OCI-LY7 (cell line): ENCODE measurements around the gene ATMIN.

Experiments
- EZH2phosphoT487 ChIP-seq: fragments of 200-600 bp; sonication (generic); IDR thresholded peaks from 2 replicates; pipeline ENCODE4 v1.6.1; 2018; ENCODE audit warnings: low read depth, borderline replicate concordance, mild to moderate bottlenecking, mixed run types, antibody characterized with exemption, low read length, moderate library complexity, mixed read lengths
- TF ChIP-seq, protein P1 (sequence below): fragments of 200-600 bp; sonication (generic); conservative IDR thresholded peaks from 2 replicates; pipeline ENCODE4 v1.5.1; 2014; ENCODE audit warnings: mild to moderate bottlenecking, antibody characterized with exemption, low read length, moderate library complexity, mixed read lengths

DNA sequence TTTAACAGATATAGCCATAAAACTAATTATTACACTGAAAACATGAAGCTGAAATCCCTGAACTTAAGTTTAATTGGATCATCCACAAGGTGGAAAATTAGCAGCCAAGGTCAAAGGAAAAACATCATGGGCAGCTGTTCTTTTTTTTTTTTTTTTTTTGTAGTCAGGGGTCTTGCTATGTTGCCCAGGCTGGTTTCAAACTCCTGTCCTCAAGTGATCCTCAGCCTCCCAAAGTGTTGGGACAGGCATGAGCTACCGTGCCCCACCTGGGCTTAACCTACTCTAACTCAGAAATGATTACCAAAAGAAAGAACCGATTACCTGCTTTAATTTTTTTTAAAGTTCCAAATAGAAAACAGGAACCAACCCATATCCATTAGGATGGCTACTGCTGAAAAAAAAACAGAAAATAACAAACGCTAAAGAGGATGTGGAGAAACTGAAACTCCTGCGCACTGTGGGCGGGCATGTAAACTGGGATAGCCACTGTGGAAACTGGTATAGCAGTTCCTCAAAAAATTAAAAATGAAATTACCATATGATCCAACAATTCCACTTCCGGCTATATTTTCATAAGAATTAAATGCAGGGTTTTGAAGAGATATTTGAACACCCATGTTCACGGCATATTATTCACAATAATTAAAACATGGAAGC is 37.5 kb upstream of the ATMIN start:
- TF ChIP-seq, protein P1, sequence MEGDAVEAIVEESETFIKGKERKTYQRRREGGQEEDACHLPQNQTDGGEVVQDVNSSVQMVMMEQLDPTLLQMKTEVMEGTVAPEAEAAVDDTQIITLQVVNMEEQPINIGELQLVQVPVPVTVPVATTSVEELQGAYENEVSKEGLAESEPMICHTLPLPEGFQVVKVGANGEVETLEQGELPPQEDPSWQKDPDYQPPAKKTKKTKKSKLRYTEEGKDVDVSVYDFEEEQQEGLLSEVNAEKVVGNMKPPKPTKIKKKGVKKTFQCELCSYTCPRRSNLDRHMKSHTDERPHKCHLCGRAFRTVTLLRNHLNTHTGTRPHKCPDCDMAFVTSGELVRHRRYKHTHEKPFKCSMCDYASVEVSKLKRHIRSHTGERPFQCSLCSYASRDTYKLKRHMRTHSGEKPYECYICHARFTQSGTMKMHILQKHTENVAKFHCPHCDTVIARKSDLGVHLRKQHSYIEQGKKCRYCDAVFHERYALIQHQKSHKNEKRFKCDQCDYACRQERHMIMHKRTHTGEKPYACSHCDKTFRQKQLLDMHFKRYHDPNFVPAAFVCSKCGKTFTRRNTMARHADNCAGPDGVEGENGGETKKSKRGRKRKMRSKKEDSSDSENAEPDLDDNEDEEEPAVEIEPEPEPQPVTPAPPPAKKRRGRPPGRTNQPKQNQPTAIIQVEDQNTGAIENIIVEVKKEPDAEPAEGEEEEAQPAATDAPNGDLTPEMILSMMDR, result no peak
- TF ChIP-seq EZH2phosphoT487, result no peak
